ENCODE measurements around the gene RPS17.
"Not testable (repeated sequence)": the region's sequence is repeated elsewhere in the genome, so short reads cannot be mapped to it uniquely, and the experiment has no call there.

Gene RPS17

GRCh38 chr15:82536409-82537350 is 3.6 kb downstream of the RPS17 start:
- H3K4me3 ChIP-seq (ENCODE audit: low read depth, low read length): no peak overlapping the region
- no peak for TF ChIP-seq CTCF (IDR thresholded peaks at IDR 0.05; ENCODE audit: low read depth, low read length)
- in situ Hi-C loops (cut with HindIII; ENCODE audit: low sequenced_read_pairs): loop anchor here (25.0 kb wide), 1 partner anchor 476 kb away; the partner anchor contains the start of gene C15orf40
- no peak for DNase-seq (ENCODE audit: low read depth, low spot score)

- in situ Hi-C loops (cut with HindIII; ENCODE audit: low sequenced_read_pairs): loop anchor here (25.0 kb wide), 1 partner anchor 477 kb away; the partner anchor contains the start of gene C15orf40
- TF ChIP-seq CTCF (IDR thresholded peaks at IDR 0.05; ENCODE audit: low read depth, low read length): no peak
- DNase-seq (ENCODE audit: low read depth, low spot score): no peak
- no peak overlapping the region for H3K4me3 ChIP-seq (ENCODE audit: low read depth, low read length)
Measured at GRCh38 chr15:82535566-82536408, 4.5 kb downstream of the RPS17 start.

- not testable (repeated sequence) for DNase-seq (ENCODE audit: low read depth, low spot score); H3K4me3 ChIP-seq (ENCODE audit: low read depth, low read length)
- in situ Hi-C loops (cut with HindIII; ENCODE audit: low sequenced_read_pairs): loop anchor here (25.0 kb wide), 1 partner anchor 477 kb away; the partner anchor contains the start of gene C15orf40
Measured at GRCh38 chr15:82535151-82535550, 5.1 kb downstream of the RPS17 start.

- in situ Hi-C loops (cut with HindIII; ENCODE audit: low sequenced_read_pairs): loop anchor here (25.0 kb wide), 1 partner anchor 478 kb away; the partner anchor contains the start of gene C15orf40
- not testable (repeated sequence) for H3K4me3 ChIP-seq (ENCODE audit: low read depth, low read length); DNase-seq (ENCODE audit: low read depth, low spot score)
Measured at GRCh38 chr15:82534457-82534861, 5.8 kb downstream of the RPS17 start.

GRCh38 chr15:82533801-82534200 is 6.5 kb downstream of the RPS17 start:
- TF ChIP-seq CTCF (IDR thresholded peaks at IDR 0.05; ENCODE audit: low read depth, low read length): no peak
- no peak overlapping the region for H3K4me3 ChIP-seq (ENCODE audit: low read depth, low read length)
- in situ Hi-C loops (cut with HindIII; ENCODE audit: low sequenced_read_pairs): loop anchor here (25.0 kb wide), 1 partner anchor 478 kb away; the partner anchor contains the start of gene C15orf40
- no peak for DNase-seq (ENCODE audit: low read depth, low spot score)

GRCh38 chr15:82532991-82533481 is 7.2 kb downstream of the RPS17 start:
- in situ Hi-C loops (cut with HindIII; ENCODE audit: low sequenced_read_pairs): loop anchor here (25.0 kb wide), 1 partner anchor 479 kb away; the partner anchor contains the start of gene C15orf40
- H3K4me3 ChIP-seq (ENCODE audit: low read depth, low read length): no peak overlapping the region
- DNase-seq (ENCODE audit: low read depth, low spot score): no peak
- TF ChIP-seq CTCF (IDR thresholded peaks at IDR 0.05; ENCODE audit: low read depth, low read length): no peak

GRCh38 chr15:82532383-82532990 is 7.8 kb downstream of the RPS17 start:
- in situ Hi-C loops (cut with HindIII; ENCODE audit: low sequenced_read_pairs): loop anchor here (25.0 kb wide), 1 partner anchor 480 kb away; the partner anchor contains the start of gene C15orf40
- H3K4me3 ChIP-seq (ENCODE audit: low read depth, low read length): no peak overlapping the region
- no peak for TF ChIP-seq CTCF (IDR thresholded peaks at IDR 0.05; ENCODE audit: low read depth, low read length)
- no peak for DNase-seq (ENCODE audit: low read depth, low spot score)
